Activated CD4-positive, alpha-beta T cell treated with anti-CD3 and anti-CD28 coated beads, Interleukin-2, amount 50 U/mL, for 24 hours (primary cell): ENCODE measurements around the gene IL6ST.

ENCODE experiments used
- DNase-seq, 2 donors: peaks; one replicate each; pipeline ENCODE4 v3.0.0-alpha.2; 2020; ENCODE audit warnings: low read depth in 1 of 2, low spot score in 1 of 2

The IL6ST gene

DNA sequence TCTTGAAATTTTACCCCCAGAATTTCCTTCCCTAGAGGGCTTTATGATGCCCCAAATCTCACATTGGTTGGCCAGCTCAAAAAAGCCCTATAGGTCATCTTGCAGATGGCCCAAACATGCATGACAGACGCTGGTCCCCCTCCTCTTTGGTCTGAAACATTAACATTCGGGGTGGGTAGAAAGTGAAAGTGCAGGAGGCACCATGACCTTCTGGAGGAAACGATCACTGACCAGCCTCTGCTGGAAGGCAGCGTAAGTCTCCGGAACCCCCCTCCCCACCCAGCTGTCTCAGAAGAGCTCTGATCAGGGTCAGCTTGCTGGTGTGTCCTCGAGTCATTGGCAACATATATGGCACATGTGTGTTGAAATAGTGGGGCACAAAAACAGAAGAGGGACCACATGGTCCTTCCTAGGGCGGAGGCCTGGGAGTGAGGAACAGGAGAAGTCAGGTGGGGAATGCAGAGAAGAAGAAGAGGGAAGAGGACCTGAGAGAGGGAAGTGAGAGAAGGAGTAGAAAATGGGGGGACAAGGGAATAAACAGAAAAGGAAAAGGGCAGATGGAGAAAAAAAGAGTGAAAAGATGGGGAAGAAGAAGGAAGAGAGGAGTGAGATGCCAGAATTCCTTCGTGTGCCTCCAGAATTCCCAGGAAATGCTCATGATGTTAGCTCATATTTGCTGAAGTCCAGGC is 97.4 kb downstream of the IL6ST start:
- DNase-seq: no peak

DNA sequence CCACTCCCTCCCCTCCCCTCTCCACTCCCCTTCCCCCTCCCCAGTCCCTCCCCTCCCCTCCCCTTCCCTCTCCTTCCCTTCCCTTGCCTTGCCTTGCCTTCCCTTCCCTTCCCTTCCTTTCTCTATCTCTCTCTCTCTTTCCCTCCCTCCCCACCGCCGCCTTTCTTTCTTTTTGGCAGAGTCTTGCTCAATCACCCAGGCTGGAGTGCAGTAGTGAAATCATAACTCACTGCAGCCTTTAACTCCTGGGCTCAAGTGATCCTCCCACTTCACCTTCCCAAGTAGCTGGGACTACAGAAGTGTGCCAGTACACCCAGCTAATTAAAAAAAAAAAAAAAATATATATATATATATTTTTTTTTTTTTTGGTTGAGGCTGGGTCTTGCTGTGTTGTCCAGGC is 98.1 kb downstream of the IL6ST start:
- no peak for DNase-seq

DNA sequence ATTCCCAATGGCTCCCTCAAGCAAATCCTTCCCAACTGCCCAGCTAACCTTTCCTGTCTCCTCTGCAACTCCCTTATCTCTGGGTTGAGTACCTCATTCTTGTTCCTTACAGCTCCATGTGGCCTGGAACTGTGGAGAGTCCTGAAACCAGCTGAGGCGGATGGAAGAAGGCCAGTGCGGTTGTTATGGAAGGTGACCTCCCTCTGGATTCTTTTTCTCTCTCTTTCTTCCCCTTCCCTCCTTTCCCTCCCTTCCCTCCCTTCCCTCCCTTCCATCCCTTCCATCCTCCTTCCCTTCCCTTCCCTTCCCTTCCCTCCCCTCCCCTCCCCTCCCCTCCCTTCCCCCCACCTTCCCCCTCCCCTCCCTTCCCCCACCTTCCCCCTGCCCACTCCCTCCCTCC is 98.5 kb downstream of the IL6ST start:
- DNase-seq: no peak

DNA sequence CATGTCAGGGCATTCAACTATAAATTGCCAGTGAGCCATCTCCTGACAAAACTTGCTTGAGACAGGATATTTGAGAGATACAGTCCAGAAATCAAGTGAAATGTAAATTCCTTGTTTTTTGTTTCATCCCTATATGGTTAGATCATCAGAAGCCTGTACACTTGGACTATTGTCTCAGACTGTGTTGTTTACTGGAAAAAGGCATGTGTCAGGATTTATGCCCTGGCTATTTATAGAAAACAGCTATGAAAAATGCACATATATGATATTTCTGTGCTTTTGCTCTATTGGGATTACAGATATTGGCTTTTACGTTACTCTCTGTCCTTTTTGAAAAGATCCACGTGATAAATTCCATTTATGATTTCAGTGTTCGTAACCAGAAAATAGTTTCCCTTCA is 99.4 kb downstream of the IL6ST start:
- DNase-seq: no peak

DNA sequence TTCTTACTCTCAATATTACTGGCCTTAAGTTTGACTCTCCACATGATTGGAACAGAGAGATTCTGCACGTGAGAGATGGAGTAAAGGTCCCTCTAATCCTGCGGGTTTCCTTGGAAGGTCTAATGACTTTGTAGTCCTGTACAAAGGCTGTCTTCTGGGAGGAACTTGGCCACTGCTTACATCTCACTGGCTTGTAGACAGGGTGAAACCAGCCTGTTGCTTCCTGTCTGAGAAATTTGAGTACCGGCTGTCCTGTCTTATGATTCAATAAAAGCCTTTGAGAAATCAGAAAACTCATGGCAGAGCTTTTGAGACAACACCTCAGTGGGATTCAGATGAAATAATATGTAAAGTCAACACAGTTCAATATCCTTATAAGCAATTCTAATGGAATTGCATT is 100.6 kb downstream of the IL6ST start:
- DNase-seq: no peak

DNA sequence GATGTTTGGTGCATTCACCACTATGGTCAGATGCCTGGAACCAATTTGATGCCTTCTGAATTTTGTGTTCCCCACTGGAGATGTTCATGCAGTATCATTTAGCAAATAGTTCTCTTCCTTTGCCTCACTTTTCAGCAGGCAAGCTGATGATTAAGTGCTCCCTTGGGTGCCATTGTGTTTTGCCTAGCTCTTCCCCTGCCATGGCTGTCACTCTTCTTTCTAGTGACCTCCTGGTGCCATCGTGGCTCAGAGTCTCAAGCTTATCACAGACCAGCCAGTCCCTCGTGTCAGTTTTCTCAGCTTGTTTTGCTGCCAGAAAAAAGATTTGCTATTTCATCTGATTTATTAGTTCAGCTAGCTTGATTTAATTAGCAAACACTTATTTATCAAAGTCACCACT is 102.3 kb downstream of the IL6ST start:
- DNase-seq: no peak

DNA sequence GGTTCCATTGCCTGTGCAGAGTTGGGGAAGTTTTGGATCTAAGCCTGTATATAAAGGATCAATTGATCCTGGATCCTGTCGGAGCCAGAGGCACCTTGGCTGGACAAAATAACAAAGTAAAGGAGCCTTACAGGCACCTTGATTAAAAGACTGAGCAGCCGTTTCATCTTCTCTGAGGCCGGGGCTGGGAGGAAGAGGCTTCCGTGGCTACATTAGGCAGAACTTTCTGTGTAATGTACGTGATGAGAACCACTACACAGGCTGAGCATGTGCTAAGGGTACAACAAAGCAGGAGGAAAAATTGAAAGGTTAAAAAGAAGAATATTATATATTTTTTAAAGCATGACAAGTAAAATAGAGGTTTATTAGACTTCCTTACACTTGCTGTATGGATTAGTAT is 106.6 kb downstream of the IL6ST start:
- DNase-seq: no peak

DNA sequence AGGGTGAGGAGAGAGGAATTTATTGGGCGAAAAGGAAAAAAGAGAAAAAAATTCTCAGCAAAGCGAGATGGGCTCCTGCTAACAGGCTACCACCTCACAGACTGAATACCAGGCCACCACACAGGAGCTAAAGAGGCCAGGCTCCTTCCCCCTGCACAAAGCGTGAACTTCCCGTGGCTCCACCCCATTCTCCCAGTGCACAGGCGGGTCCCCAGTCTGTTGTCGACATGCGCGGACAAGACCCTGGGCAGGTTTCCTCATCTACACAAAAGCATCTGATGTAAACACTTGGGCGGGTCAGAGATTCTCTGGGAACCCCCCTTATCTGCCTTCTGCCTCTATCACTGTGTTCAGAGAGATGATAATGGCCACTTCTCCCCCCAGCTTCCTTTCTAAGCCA is 109.4 kb downstream of the IL6ST start:
- DNase-seq: no peak
